ENCODE results near the gene CXorf49. TPM values are rescaled to one million over a fixed set of nuclear protein-coding genes. Genes with fewer than 3 reads are reported as not detected.

The CXorf49 gene
- total RNA-seq, 1 experiment from 2014 or later: not detected

DNA sequence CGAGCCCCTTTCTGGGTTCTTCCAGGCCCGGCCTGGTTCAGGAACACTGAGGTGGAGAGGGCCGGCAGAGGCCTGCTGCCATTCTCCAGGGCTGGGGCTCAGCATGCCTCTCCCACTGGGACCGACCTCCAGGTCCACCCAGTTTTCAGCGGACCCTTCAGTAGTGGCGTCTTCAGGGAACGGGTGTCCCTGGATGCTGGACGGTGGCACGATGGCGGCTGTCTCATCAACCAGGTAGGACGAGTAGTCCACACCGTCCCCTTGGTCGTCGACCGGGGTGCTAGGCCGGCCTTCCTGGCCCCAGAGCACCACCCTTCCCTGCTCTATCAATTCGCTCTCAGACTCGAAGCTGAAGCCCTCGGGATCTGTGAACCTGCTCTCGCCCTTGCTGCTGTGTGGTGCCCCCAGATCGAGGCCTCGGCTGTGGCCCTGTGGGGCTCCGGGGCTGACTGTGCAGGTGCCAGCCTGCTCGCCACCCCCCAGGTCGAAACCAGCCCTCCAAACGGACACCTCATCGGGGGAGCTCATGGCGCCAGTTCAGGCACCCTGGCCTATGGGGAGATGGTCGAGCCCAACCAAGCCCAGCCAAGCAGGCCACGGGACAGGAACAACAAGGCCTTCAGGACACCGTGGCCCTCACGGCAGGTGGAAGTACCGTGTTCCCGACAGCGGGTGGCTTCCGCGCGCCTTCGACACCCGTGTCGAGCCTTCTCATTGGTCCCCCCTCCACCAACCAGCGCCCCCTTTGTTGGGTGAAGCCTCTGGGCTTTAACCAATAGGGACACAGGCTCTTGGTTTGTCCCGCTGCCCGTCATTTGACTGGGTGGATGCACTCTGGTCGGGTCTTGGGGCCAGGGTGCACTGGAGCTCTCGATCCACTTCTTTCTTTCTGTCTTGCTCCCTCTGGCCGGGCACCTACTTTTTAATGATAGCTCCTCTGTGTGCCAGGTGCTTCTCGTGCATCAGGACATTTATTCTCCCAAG, 51.6 kb downstream of the CXorf49 start:
- Histone ChIP-seq H3K27me3 (replicated peaks) (no peaks in the 10 kb centered on the region), H3K36me3 (no peaks in the 10 kb centered on the region), H3K27ac (no peak overlapping the region), H3K4me1 (replicated peaks) (no peaks in the 10 kb centered on the region), H3K4me3 (no peak overlapping the region), H3K9me3 (replicated peaks) (no peaks in the 10 kb centered on the region)
- no peak for DNase-seq (ENCODE audit: low read depth in 1 of 2, low spot score in 2 of 2)

DNA sequence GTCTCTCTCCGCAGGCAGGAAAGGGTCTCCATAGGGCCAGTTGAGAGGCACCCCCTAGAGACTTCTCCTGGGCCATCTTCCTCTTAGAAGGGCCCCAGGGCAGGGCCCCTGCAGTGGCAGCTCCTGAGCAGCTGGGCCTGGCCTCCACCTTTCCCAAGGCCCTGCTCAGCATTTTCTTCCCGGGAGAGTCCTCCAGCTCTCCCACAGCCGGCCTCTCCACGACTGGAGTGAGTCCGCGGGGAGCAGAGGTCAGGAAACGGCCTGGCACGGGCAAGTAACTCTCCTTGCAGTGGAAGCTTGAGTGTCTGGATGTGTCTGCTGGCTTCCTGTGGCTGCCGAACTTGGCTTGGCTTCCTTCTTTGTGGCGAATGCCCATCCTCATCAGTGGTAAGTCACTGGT, 52.3 kb downstream of the CXorf49 start:
- no peaks in the 10 kb centered on the region for H3K9me3 ChIP-seq (replicated peaks)
- no peak overlapping the region for H3K27ac ChIP-seq
- H3K4me1 ChIP-seq (replicated peaks): no peaks in the 10 kb centered on the region
- H3K27me3 ChIP-seq (replicated peaks): no peaks in the 10 kb centered on the region
- no peaks in the 10 kb centered on the region for H3K36me3 ChIP-seq
- DNase-seq (ENCODE audit: low read depth in 1 of 2, low spot score in 2 of 2): no peak
- H3K4me3 ChIP-seq: no peak overlapping the region

DNA sequence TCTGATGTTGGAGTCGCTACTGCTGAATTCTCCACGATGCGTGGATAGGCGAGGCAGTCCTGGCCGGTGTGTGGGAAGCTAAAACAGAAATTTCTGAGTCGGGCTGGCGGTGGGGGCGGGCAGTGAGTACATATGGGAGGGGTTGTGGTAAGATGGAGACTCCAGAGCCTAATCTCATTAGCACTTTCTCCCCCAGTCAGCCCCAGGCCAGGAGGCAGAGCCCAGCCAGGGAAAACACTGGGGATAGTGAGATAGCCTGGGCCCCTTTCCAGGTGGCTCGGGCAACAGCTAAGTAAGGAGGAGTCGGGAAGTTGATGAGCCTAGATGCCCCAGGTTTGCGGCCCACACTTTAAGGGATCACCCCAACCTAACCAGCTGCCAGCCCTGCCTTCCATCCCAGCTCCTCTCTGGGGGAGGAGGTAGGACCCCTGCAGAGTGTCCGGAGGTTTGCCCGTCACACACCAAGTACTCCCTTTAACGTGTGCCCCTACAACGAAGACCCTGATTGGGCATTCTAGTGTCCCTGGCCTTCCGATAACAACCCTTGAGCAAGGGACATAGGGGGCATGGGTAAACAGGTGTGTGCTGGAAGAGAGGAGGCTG, 53.1 kb downstream of the CXorf49 start:
- no peaks in the 10 kb centered on the region for H3K9me3 ChIP-seq (replicated peaks)
- H3K36me3 ChIP-seq: no peaks in the 10 kb centered on the region
- H3K27ac ChIP-seq: no peak overlapping the region
- DNase-seq (ENCODE audit: low read depth in 1 of 2, low spot score in 2 of 2): no peak
- no peaks in the 10 kb centered on the region for H3K4me1 ChIP-seq (replicated peaks)
- H3K4me3 ChIP-seq: no peak overlapping the region
- H3K27me3 ChIP-seq (replicated peaks): no peaks in the 10 kb centered on the region

Other genes starting within 250 kb of the CXorf49 start
- gene OGT, start 185.2 kb downstream of the CXorf49 start, total RNA-seq (2014; rRNA removed; shearing (Covaris generic)): 37.1 and 46.8 TPM in 2 replicates
- 0.92 TPM in 1 of 2 replicates, not detected in the other for gene GCNA, start 139.8 kb downstream of the CXorf49 start, total RNA-seq (2014; rRNA removed; shearing (Covaris generic))
- not detected in 2 replicates for gene CXCR3, start 99.8 kb downstream of the CXorf49 start, total RNA-seq (2014; rRNA removed; shearing (Covaris generic))
- not detected in 2 replicates for gene CXorf49B, start 45.1 kb upstream of the CXorf49 start, total RNA-seq (2014; rRNA removed; shearing (Covaris generic))
- gene NHSL2, start 192.6 kb upstream of the CXorf49 start, total RNA-seq (2014; rRNA removed; shearing (Covaris generic)): 0.19 and 0.29 TPM in 2 replicates